HL-60/S4 (cell line): ENCODE results near the gene MPP7.
"Not testable (repeated sequence)": the region's sequence is repeated elsewhere in the genome, so short reads cannot be mapped to it uniquely, and the experiment has no call there.

ENCODE experiments used
- in situ Hi-C: fragments of 300-500 bp; cut with MboI; formaldehyde crosslinking; loops from 2 replicates; pipeline ENCODE4 v1.14.3; 2022; ENCODE audit warnings: low sequenced_read_pairs

Gene MPP7

GRCh38 chr10:28302638-28303488 is at the start of gene MPP7:
MPP7 (minus strand) TSS chr10:28303064; CDS start chr10:28238604, 64,460 bp downstream.
- in situ Hi-C loops: no loop called here

- in situ Hi-C loops: no loop called here
Measured at GRCh38 chr10:28349892-28350291, 47.0 kb upstream of the MPP7 start.

GRCh38 chr10:28343987-28344895 is 41.4 kb upstream of the MPP7 start:
- in situ Hi-C loops: no loop called here

- in situ Hi-C loops: no loop called here
Measured at GRCh38 chr10:28343252-28343651, 40.4 kb upstream of the MPP7 start.

- in situ Hi-C loops: not testable (repeated sequence)
Measured at GRCh38 chr10:28341679-28342078, 38.8 kb upstream of the MPP7 start.

- in situ Hi-C loops: no loop called here
Measured at GRCh38 chr10:28332726-28333125, 29.9 kb upstream of the MPP7 start.

GRCh38 chr10:28331841-28332240 is 29.0 kb upstream of the MPP7 start:
- in situ Hi-C loops: no loop called here

- in situ Hi-C loops: no loop called here
Measured at GRCh38 chr10:28331066-28331465, 28.2 kb upstream of the MPP7 start.

GRCh38 chr10:28328346-28328745 is 25.5 kb upstream of the MPP7 start:
- in situ Hi-C loops: no loop called here

- in situ Hi-C loops: no loop called here
Measured at GRCh38 chr10:28327491-28327880, 24.6 kb upstream of the MPP7 start.

- in situ Hi-C loops: no loop called here
Measured at GRCh38 chr10:28326516-28327490, 23.9 kb upstream of the MPP7 start.

GRCh38 chr10:28320799-28321198 is 17.9 kb upstream of the MPP7 start:
- in situ Hi-C loops: no loop called here

GRCh38 chr10:28320090-28320489 is 17.2 kb upstream of the MPP7 start:
- in situ Hi-C loops: no loop called here

- in situ Hi-C loops: not testable (repeated sequence)
Measured at GRCh38 chr10:28319061-28319460, 16.2 kb upstream of the MPP7 start.

- in situ Hi-C loops: no loop called here
Measured at GRCh38 chr10:28318626-28319025, 15.8 kb upstream of the MPP7 start.

GRCh38 chr10:28317760-28318159 is 14.9 kb upstream of the MPP7 start:
- in situ Hi-C loops: no loop called here

GRCh38 chr10:28316696-28317095 is 13.8 kb upstream of the MPP7 start:
- in situ Hi-C loops: no loop called here

- in situ Hi-C loops: no loop called here
Measured at GRCh38 chr10:28315140-28315539, 12.3 kb upstream of the MPP7 start.

- in situ Hi-C loops: no loop called here
Measured at GRCh38 chr10:28314211-28314610, 11.3 kb upstream of the MPP7 start.

GRCh38 chr10:28312572-28312971 is 9.7 kb upstream of the MPP7 start:
- in situ Hi-C loops: no loop called here

GRCh38 chr10:28311104-28311503 is 8.2 kb upstream of the MPP7 start:
- in situ Hi-C loops: no loop called here
